HG03025 (cell line): ENCODE data around the gene CLDN24.

ENCODE experiments used
- ATAC-seq: cut with Tn5 transposase; IDR thresholded peaks from one replicate; pipeline ENCODE4 v1.9.1; 2021; ENCODE audit warnings: mild to moderate bottlenecking, moderate library complexity; ENCODE audit not compliant: unreplicated experiment, low FRiP score

Gene CLDN24

DNA sequence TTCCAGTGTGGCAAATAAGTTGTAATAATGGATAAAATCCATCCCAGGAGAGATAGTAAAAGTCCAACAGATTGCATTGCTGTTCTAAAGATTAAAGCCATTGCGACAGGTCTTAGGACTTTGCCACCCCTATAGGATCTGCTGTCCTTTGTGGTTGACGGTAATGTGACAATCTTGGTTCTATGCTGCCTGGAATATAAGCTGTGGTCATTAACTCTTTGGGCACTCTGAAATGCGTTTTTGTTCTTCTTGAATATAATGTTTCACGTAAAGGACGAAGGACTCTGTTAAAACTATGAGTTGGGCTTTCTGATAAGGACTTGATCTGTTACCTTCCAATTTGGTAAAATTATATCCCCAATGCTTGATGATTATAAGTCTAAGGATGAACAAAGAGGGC is at the start of gene CLDN24:
Gene CLDN24 (minus strand): TSS at position 101 of the 400 bp plus-strand sequence. CDS start 0 bp downstream, at position 101.
- ATAC-seq, result no peak

DNA sequence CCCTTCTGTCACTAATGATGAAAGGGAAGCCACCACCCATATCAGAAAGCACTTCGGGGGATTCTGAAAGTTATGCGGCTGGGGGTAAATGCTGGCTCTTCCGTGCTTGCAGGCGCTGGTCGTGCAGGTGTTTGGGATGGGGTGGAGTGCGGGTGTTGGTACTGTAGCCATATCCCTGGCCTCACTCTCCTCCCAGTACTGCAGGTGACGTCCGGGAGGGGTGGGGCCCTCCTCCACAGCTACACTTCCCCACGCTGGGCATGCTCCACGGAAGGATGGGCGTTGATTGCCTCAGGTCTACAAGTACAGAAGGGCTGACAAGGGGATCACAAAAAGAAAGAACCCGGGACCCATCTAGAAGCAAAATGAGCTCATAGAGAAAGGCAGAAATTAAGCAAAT is 48.6 kb upstream of the CLDN24 start:
- no peak for ATAC-seq

GRCh38 chr4:183369073-183369472 is 46.8 kb upstream of the CLDN24 start:
- ATAC-seq, result no peak

DNA sequence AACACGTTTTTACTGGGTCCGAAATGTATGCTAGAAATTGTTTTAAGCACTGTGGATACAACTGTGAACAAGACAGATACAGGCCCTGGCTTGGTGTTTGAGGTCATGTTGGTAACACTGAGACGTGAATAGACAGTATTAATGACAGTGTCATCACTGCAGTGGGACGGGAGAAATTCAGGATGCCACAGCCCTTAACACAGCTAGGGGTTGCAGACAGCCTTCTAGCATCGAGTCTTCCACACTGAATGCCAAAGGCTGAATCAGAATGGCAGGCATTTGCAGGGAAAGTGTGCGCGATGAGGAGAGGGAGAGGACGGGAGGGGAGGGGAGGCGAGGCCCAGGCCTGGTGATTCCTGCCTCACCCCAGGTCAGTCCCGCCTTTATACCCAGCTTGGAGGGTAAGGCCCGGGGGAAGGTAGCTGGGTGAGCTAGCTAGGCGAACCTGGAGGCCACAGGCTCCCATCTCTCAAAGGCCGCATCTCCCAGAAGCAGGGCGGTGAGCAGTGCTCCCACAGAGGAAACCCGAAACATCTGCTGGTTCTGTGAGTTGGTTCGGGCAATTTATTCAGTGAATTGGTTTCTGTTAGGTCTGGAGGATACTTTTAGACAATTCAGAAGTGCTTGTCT is 44.1 kb upstream of the CLDN24 start:
- no peak for ATAC-seq

GRCh38 chr4:183364025-183364424 is 41.8 kb upstream of the CLDN24 start:
- ATAC-seq, result no peak

DNA sequence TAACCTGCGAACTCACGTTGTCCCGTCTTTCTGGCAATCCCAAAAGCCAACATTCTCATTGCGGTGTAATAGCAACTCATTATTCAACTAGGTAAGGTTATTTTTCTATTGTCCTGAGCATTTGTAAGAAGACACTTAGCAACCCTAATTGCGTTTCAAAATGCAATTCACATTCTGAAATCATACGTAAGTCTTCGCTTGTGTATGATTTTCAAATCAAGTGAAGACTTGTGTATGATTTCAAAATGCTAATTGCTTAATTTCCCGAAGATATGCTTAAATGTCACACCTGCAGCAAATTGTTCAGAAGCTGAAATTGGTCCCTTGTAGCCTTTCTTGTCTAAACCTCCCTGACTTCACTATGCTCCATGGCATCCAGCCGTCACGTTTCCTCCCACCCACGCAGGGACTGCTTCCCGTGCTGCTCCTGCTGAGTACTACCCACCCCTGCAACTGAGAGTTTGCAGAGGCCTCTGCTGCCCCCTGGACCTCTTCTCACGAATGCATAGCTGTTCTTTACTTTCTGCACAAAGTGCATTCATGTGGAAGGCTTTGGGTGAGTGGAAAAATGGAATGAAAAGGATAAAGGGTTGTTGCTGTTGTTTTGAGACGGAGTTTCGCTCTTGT is 40.8 kb upstream of the CLDN24 start:
- no peak for ATAC-seq

DNA sequence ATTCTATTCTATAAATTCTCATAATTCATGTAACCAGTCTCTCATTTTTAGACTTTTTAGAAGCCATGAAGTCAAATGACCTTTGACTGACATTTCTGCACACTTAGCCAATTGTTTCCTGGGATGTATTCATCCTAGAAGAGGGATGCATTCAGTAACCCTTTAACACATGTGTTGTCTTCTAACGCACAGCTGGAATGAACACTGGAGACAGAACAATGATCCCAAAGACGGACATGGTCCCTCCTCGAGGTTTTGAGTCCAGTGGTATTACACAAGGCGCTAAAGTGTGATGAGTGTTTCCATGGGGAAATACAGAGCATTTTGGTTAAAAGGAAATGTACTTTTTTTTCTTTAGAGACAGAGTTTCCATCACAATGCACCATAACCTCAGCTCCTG is 39.8 kb upstream of the CLDN24 start:
- no peak for ATAC-seq

DNA sequence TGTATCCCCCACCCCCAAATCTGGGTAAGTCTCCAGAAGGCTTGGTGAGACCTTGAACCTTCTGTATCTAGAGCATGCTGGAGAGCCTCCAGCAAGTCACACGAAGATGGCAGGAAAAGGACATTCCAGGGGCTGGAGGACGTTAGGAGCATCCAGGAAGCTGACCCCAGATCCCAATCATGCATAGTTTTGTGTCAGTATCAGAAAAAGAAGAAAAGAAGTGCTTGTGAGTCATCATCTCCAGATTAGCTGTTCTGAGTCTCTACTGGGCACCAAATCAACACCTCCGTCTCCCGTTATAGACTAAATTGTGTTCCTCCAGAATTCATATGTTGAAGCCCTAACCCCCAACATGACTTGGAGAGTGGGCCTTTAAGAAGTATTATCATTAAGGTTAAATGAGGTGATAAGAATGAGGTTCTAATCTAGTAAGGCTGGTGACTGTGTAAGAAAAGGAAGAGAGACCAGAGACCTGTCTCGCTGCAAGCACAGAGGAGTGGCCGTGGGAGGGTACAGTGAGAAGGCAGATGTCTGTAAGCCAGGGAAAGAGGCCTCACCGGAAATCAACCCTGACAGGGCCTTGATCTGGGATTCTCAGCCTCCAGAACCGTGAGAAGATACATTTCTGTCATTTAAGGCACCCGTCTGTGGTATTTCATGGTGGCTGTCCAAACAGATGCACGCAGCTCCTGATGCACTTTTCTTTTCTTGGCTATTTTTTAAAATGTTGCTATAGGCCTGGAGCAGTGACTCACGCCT is 38.1 kb upstream of the CLDN24 start:
- ATAC-seq, result no peak

- no peak for ATAC-seq
Measured at GRCh38 chr4:183358215-183358755, 36.1 kb upstream of the CLDN24 start.

- ATAC-seq, result no peak
Measured at GRCh38 chr4:183356931-183357675, 34.9 kb upstream of the CLDN24 start.

DNA sequence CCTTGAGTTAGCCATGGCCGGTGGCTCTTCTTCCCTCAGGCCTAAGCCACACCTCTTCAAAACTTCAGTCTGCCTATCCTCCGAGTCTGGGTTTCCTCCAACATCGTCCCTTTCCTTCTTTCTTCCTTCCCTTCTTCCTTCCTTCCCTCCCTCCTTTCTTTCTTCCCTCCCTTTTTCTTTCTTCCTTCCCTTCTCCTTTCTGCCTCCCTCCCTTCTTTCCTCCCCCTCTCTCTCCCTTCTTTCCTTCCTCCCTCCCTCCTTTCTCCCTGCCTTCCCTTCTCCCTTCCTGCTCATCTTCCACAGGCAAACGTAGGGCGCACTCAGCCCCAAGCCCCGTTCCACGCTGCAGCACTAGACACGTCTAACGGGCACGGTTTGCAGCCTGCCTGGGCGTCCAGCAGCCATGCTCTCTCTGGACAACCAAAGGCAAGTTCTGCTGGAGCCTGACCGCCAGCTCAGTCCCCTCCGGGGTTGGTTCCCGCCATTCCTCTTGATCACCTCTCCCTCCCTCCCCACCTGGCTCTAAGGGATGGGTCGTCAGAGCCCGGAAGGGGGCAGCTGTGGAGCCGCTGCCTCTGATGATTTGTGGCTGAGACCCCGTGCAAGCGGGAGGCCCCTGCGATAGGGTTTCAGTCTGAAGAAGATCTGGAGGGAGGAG is 34.1 kb upstream of the CLDN24 start:
- ATAC-seq, result no peak

DNA sequence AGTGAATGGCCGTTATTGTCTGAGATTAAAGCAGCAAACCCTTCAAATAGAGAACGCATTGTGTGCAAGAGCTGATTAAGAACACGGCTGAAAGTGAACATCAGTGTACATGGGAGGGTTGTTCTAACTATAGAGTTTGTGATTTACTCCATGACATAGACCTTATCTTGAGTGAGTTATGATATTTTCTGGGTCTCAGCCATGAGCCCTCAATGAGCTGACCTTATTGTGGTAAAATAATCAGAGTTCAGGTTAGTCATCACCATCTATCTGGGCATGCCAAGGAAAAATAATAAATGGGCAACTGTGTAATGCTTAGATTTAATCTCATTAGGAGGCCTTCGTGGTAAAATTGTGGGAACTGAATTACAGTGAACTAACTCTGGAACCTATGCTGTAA is 33.2 kb upstream of the CLDN24 start:
- ATAC-seq, result no peak

GRCh38 chr4:183354219-183354618 is 32.0 kb upstream of the CLDN24 start:
- ATAC-seq, result no peak

DNA sequence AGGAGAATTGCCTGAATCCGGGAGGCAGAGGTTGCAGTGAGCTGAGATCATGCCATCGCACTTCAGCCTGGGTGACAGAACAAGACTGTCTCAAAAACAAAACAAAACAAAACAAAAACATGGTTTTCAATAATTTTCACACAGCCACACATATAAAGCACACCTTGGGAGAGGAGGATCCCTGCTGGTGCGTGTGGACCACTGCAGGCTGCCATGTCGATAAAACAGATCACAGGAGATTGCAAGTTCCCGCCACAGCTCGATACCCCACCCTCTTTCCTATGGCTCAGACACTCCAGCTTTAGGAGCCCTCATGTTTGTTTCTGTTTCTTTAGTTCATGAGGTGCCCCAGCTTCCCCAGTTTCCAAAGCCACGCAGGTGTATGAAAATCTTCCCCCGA is 31.3 kb upstream of the CLDN24 start:
- ATAC-seq, result no peak

DNA sequence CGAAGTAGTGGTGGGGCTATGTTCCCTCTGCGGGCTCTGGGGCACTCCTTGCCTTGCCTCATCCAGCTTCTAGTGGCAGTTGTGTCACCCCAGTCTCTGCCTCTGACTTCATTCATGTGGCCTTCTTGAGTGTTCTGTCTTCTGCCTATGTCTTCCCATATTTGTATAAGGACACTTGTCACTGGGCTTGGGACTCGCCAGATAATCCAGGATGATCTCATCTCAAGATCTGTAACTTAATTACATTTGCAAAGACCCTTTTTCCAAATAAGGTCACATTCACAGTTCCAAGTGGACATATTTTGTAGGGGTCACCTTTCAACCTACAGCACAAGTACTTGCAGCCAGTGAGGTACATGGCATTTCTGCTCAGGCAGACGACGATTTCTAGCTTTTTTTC is 30.3 kb upstream of the CLDN24 start:
- ATAC-seq, result no peak

GRCh38 chr4:183350317-183351071 is 28.3 kb upstream of the CLDN24 start:
- ATAC-seq, result no peak

- ATAC-seq, result no peak
Measured at GRCh38 chr4:183349673-183350072, 27.4 kb upstream of the CLDN24 start.

GRCh38 chr4:183348706-183349659 is 26.8 kb upstream of the CLDN24 start:
- no peak for ATAC-seq
